B cell (primary cell): ENCODE measurements around the gene CCDC70. TPM values are rescaled to one million over a fixed set of nuclear protein-coding genes. Genes with fewer than 3 reads are reported as not detected.

Experiments
- ATAC-seq: fragments of 200-7000 bp; cut with Tn5 transposase; one replicate; pipeline ENCODE4 v1.10.0; 2021; ENCODE audit warnings: low read depth, mild to moderate bottlenecking, moderate number of reproducible peaks, moderate library complexity
- CTCF ChIA-PET: fragments of 350-600 bp; sonication (Branson Sonifier 250); formaldehyde crosslinking; loops from one replicate; lab custom pipeline; 2021; ENCODE audit warnings: antibody characterized with exemption, inconsistent platforms; lab: Charles Lee
- POLR2A ChIA-PET: fragments of 350-600 bp; sonication (Branson Sonifier 250); formaldehyde crosslinking; loops from one replicate; lab custom pipeline; 2021; ENCODE audit warnings: antibody characterized with exemption; lab: Charles Lee
- DNase-seq: peaks from one replicate; pipeline ENCODE4 v3.0.0; 2013
- H2AFZ ChIP-seq: 2 replicates; pipeline ENCODE4 v1.6.1; 2012; ENCODE audit warnings: mild to moderate bottlenecking, low read depth, low read length; ENCODE audit not compliant: insufficient read depth, poor library complexity, severe bottlenecking
- H3K27ac ChIP-seq, 2 donors: 1 replicate in 1 of 2; 2 replicates in 1 of 2; pipeline ENCODE4 v1.5.1; 2012 to 2013; ENCODE audit warnings: low read length in 2 of 2, mild to moderate bottlenecking in 2 of 2, moderate library complexity in 1 of 2
- H3K27me3 ChIP-seq, 4 experiments: fragments of 200-600 bp in 1 of 4; sonication (generic) in 1 of 4; replicated peaks in 1 of 4; 1 replicate in 2 of 4; 2 replicates in 2 of 4; pipeline versions ENCODE4 v1.6.1 to v1.7.0; 2013 to 2016; ENCODE audit warnings: low read length in 3 of 4, mild to moderate bottlenecking in 2 of 4, mixed read lengths in 1 of 4, moderate library complexity in 1 of 4; ENCODE audit not compliant: insufficient read depth in 4 of 4, control insufficient read depth in 3 of 4; ENCODE audit errors: control extremely low read depth in 1 of 4
- H3K36me3 ChIP-seq, 2 experiments: replicated peaks in 1 of 2; 1 replicate in 1 of 2; 2 replicates in 1 of 2; pipeline versions ENCODE4 v1.6.1 to v1.7.1; 2013; ENCODE audit warnings: low read length in 1 of 2; ENCODE audit not compliant: insufficient read depth in 2 of 2, control insufficient read depth in 1 of 2; ENCODE audit errors: control extremely low read depth in 1 of 2, extremely low read depth in 1 of 2
- H3K4me1 ChIP-seq, 2 donors: fragments of 200-600 bp in 1 of 2; sonication (generic) in 1 of 2; 1 replicate in 1 of 2; 2 replicates in 1 of 2; pipeline versions ENCODE4 v1.5.1 to v1.6.1; 2013 to 2017; ENCODE audit warnings: low read length in 2 of 2; ENCODE audit not compliant: control insufficient read depth in 2 of 2, insufficient read depth in 2 of 2
- H3K4me2 ChIP-seq: replicated peaks from 2 replicates; pipeline ENCODE3; 2012; ENCODE audit warnings: mild to moderate bottlenecking, low read depth, low read length; ENCODE audit not compliant: poor library complexity, severe bottlenecking
- H3K4me3 ChIP-seq, 5 experiments: fragments of 200-600 bp in 1 of 5; sonication (generic) in 1 of 5; 1 replicate in 3 of 5; 2 replicates in 2 of 5; pipeline versions ENCODE4 v1.5.1 to v1.7.0; 2011 to 2016; ENCODE audit warnings: low read length in 4 of 5, mild to moderate bottlenecking in 4 of 5, low read depth in 2 of 5, control low read depth in 1 of 5, moderate library complexity in 1 of 5; ENCODE audit not compliant: insufficient read depth in 1 of 5; ENCODE audit errors: control extremely low read depth in 1 of 5, extremely low read depth in 1 of 5
- H3K79me2 ChIP-seq: fragments of 200-600 bp; sonication (generic); one replicate; pipeline ENCODE4 v1.6.0; 2016; ENCODE audit warnings: low read length; ENCODE audit not compliant: control insufficient read depth, insufficient read depth
- H3K9ac ChIP-seq: fragments of 200-600 bp; sonication (generic); 2 replicates; pipeline ENCODE4 v1.6.1; 2017; ENCODE audit warnings: mild to moderate bottlenecking, low read length, moderate library complexity
- H3K9me3 ChIP-seq, 3 donors: one replicate each; pipeline versions ENCODE4 v1.6.1 to v1.7.1; 2013; ENCODE audit warnings: low read length in 2 of 3; ENCODE audit not compliant: control insufficient read depth in 2 of 3, insufficient read depth in 1 of 3; ENCODE audit errors: control extremely low read depth in 1 of 3
- H4K20me1 ChIP-seq: 2 replicates; pipeline ENCODE4 v1.6.0; 2012; ENCODE audit warnings: mild to moderate bottlenecking, low read length; ENCODE audit not compliant: insufficient read depth, control insufficient read depth, poor library complexity, severe bottlenecking
- H3K27ac Mint-ChIP-seq: one replicate; pipeline ENCODE4 v1.8.0; 2021; ENCODE audit warnings: mixed read lengths
- H3K27me3 Mint-ChIP-seq: one replicate; pipeline ENCODE4 v1.8.0; 2021; ENCODE audit warnings: mixed read lengths
- H3K4me1 Mint-ChIP-seq: one replicate; pipeline ENCODE4 v1.8.0; 2021; ENCODE audit warnings: mixed read lengths
- H3K4me3 Mint-ChIP-seq: one replicate; pipeline ENCODE4 v1.8.0; 2021; ENCODE audit warnings: mixed read lengths
- H3K9me3 Mint-ChIP-seq: one replicate; pipeline ENCODE4 v1.8.0; 2022; ENCODE audit warnings: mixed read lengths; ENCODE audit not compliant: insufficient read depth
- CTCF ChIP-seq: fragments of 200-600 bp; IDR thresholded peaks from one replicate; pipeline ENCODE4 v1.8.0; 2022; ENCODE audit warnings: antibody characterized with exemption, mild to moderate bottlenecking
- EZH2 ChIP-seq: IDR thresholded peaks from 2 replicates; pipeline ENCODE4 v1.6.1; 2012; ENCODE audit warnings: borderline replicate concordance, low read depth, mild to moderate bottlenecking, moderate library complexity, low read length; ENCODE audit not compliant: insufficient read depth, poor library complexity, severe bottlenecking
- WGBS: methylation state at CpG from one replicate; pipeline ENCODE4 v1.1.5; 2013; ENCODE audit warnings: missing lambda C conversion rate; ENCODE audit not compliant: insufficient coverage; 5-methylcytosine and 5-hydroxymethylcytosine counted together
- intact Hi-C: fragments of 100-400 bp; cut with micrococcal nuclease; formaldehyde crosslinking; loops from one replicate; pipeline ENCODE4 v1.10.0; 2022
- polyA plus RNA-seq: library from polyadenylated mRNA; depleted of rRNA; stranded (reverse); fragments of >200 nt; gene quantifications from 2 replicates; pipeline ENCODE4 v1.2.3, GENCODE V29; 2012
- total RNA-seq, 2 donors: library from RNA; stranded (reverse); fragments of 120-200 nt in 1 of 2; gene quantifications; 1 replicate in 1 of 2; 2 replicates in 1 of 2; pipeline versions ENCODE4 v1.2.3 to v1.2.4, GENCODE V29; 2013 to 2022

The CCDC70 gene
- total and polyA plus RNA-seq, 2 donors (not counting 1 experiment from before 2014, with no cell fraction given) = not detected

GRCh38 chr13:51845574-51846318 lies 16.0 kb upstream of the CCDC70 start:
- Mint-ChIP-seq H3K9me3 (no peaks in the 10 kb centered on the region), H3K27me3 (peaks cover 16% of the 10 kb centered on the region), H3K4me1 (peaks cover 5% of the 10 kb centered on the region), H3K27ac (no peak overlapping the region), H3K4me3 (no peak overlapping the region)
- peaks cover 0 to 6% of the 10 kb centered on the region in 2 donors for H3K4me1 ChIP-seq
- H3K27me3 ChIP-seq = peaks cover 0 to 8% (median 0%) of the 10 kb centered on the region in 4 experiments
- POLR2A ChIA-PET = no interaction called here
- no peaks in the 10 kb centered on the region for H3K79me2 ChIP-seq
- peak overlapping the region; percentile 12 for H2AFZ ChIP-seq
- intact Hi-C loops = loop anchor here (1.0 kb wide), 1 partner anchor 282 kb away; no protein-coding TSS in a partner anchor
- 84% methylated on average over 2 of the region's 5 CpGs for WGBS
- no peaks in the 10 kb centered on the region for H3K9me3 ChIP-seq
- CTCF ChIA-PET = interaction anchor here (0.8 to 3.4 kb wide), 10 partner anchors 9 to 354 kb away, joined by 3 to 12 read pairs (median 4); no protein-coding TSS in a partner anchor
- H3K9ac ChIP-seq = no peak overlapping the region
- no peak for ATAC-seq
- H3K36me3 ChIP-seq = no peaks in the 10 kb centered on the region
- H3K27ac ChIP-seq = no peak overlapping the region
- H3K4me2 ChIP-seq = no peak overlapping the region
- TF ChIP-seq CTCF (no peak), EZH2 (no peak)
- no peaks in the 10 kb centered on the region for H4K20me1 ChIP-seq
- no peak overlapping the region for H3K4me3 ChIP-seq
- no peak for DNase-seq

- no CpG with 5 or more reads among the region's 1 CpG for WGBS
- TF ChIP-seq EZH2 (no peak), CTCF (no peak)
- POLR2A ChIA-PET = no interaction called here
Observed at GRCh38 chr13:51846756-51847155, 15.0 kb upstream of the CCDC70 start.

More at GRCh38 chr13:51846756-51847155, 15.0 kb upstream of the CCDC70 start:
- no peak for DNase-seq
- Histone ChIP-seq H3K27ac (no peak overlapping the region), H3K27me3 (peaks cover 0 to 8% (median 0%) of the 10 kb centered on the region in 4 experiments), H3K9me3 (no peaks in the 10 kb centered on the region), H3K4me3 (no peak overlapping the region), H4K20me1 (no peaks in the 10 kb centered on the region), H3K79me2 (no peaks in the 10 kb centered on the region), H2AFZ (no peak overlapping the region), H3K9ac (no peak overlapping the region), H3K4me1 (peaks cover 0 to 6% of the 10 kb centered on the region in 2 donors), H3K4me2 (no peak overlapping the region), H3K36me3 (no peaks in the 10 kb centered on the region)
- intact Hi-C loops = no loop called here
- H3K4me1 Mint-ChIP-seq = peaks cover 5% of the 10 kb centered on the region
- no peak overlapping the region for H3K4me3 Mint-ChIP-seq
- no peak for ATAC-seq
- peaks cover 17% of the 10 kb centered on the region for H3K27me3 Mint-ChIP-seq
- no peaks in the 10 kb centered on the region for H3K9me3 Mint-ChIP-seq
- no peak overlapping the region for H3K27ac Mint-ChIP-seq
- CTCF ChIA-PET = interaction anchor here (0.8 to 1.2 kb wide), 3 partner anchors 11 to 354 kb away, joined by 3 read pairs; no protein-coding TSS in a partner anchor
